ENCODE data around the gene RIMS4.

DNA sequence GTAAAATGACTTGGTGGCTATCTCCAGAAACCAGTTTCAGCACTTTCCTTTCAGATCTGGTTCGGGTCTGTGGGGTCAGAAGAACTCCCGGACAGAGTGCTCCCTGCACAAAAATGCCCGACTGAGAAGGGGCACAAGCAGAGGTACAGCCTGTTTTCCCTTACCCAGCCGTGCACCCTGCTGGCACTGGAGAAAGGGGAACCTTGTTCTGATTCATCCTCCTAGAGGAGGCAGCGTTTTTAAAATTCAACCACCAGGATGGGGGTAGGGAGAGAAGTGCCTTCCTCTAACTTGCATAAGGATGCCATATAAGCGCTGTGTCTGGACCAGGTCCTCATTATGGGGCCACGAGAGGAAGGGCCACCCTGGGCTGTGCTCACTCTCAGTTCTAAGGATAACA, 17.6 kb downstream of the RIMS4 start:
- TF ChIP-seq POLR2A (IDR thresholded peaks at IDR 0.05; ENCODE audit: low read length): no peak
- no peak for TF ChIP-seq GATA1 (IDR thresholded peaks at IDR 0.05; ENCODE audit: low read depth, low read length)
